Uterus (tissue), 4 donors: ENCODE measurements around the gene EVC2. TPM values are rescaled to one million over a fixed set of nuclear protein-coding genes. Genes with fewer than 3 reads are reported as not detected.

Experiments used
- DNase-seq, 2 donors: peaks; one replicate each; pipeline ENCODE4 v3.0.0-alpha.2; 2019 to 2020
- H3K27ac ChIP-seq, 2 donors: fragments of 200-600 bp; sonication (generic); 1 replicate in 1 of 2; 2 replicates in 1 of 2; pipeline ENCODE4 v1.5.1; 2016 to 2018
- H3K27me3 ChIP-seq, 2 donors: fragments of 200-600 bp; sonication (generic); one replicate each; pipeline ENCODE4 v1.5.1; 2018 to 2019; ENCODE audit warnings: control low read depth in 1 of 2
- H3K36me3 ChIP-seq, 2 donors: fragments of 200-600 bp; sonication (generic); one replicate each; pipeline ENCODE4 v1.5.1; 2019; ENCODE audit warnings: control low read depth in 1 of 2
- H3K4me1 ChIP-seq, 2 donors: fragments of 200-600 bp; sonication (generic); one replicate each; pipeline ENCODE4 v1.5.1; 2018 to 2019; ENCODE audit warnings: control low read depth in 1 of 2
- H3K4me3 ChIP-seq, 2 donors: fragments of 200-600 bp; sonication (generic); 1 replicate in 1 of 2; 2 replicates in 1 of 2; pipeline ENCODE4 v1.5.1; 2018 to 2019; ENCODE audit warnings: mild to moderate bottlenecking in 1 of 2
- H3K9me3 ChIP-seq, 2 donors: fragments of 200-600 bp; sonication (generic); one replicate each; pipeline ENCODE4 v1.5.1; 2019; ENCODE audit warnings: control low read depth in 1 of 2
- POLR2A ChIP-seq, 2 donors: fragments of 450-650 bp; IDR thresholded peaks; one replicate each; pipeline ENCODE4 v1.6.1; 2016; ENCODE audit warnings: antibody characterized with exemption in 2 of 2, mild to moderate bottlenecking in 1 of 2, moderate library complexity in 1 of 2
- intact Hi-C: fragments of 100-400 bp; cut with DNase I; formaldehyde crosslinking; loops from one replicate; pipeline ENCODE4 v1.15.1; 2023; ENCODE audit warnings: low total_unique reads
- total RNA-seq, 4 donors: library from RNA; depleted of rRNA in 3 of 4; stranded (reverse); fragments of >200 nt in 3 of 4; gene quantifications; one replicate each; pipeline versions ENCODE4 v1.1.0 to v1.2.4, GENCODE V29; 2014 to 2023
- TF ChIP-seq, protein P1 (sequence below), 4 experiments: fragments of 200-600 bp in 2 of 4; fragments of 450-650 bp in 2 of 4; sonication (generic) in 2 of 4; IDR thresholded peaks; one replicate each; pipeline ENCODE4 v1.5.1; 2016 to 2019; ENCODE audit warnings: antibody characterized with exemption in 4 of 4, mild to moderate bottlenecking in 2 of 4, moderate library complexity in 1 of 4
- donor health status: DM: yes; HTN: yes; CAD: no.

The EVC2 gene
- total RNA-seq, 4 donors from 2014 or later: 5.6 to 21.8 (median 14.8) TPM

DNA sequence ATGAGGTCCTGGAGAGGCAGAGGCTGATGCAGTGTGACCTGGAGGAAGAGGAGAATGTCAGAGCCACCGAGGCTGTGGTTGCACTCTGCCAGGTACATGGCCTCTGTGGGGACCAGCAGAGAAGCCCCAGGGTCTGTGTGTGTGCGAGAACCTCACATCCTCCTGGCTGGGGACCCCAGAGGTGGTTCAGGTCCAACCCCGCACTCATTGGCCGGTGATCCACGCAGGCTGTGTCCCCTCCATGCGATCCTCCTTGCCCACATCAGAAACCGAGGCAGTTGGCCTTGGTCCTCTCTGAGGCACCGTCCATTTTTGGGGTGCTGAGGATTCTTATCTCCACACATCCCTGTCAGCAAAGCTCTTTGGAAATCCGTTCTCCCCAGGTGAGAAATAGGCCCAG lies 47.9 kb upstream of the EVC2 start:
- no peaks in the 10 kb centered on the region for H3K27me3 ChIP-seq
- no peaks in the 10 kb centered on the region for H3K9me3 ChIP-seq
- intact Hi-C loops: no loop called here
- no peak for DNase-seq
- TF ChIP-seq, protein P1, sequence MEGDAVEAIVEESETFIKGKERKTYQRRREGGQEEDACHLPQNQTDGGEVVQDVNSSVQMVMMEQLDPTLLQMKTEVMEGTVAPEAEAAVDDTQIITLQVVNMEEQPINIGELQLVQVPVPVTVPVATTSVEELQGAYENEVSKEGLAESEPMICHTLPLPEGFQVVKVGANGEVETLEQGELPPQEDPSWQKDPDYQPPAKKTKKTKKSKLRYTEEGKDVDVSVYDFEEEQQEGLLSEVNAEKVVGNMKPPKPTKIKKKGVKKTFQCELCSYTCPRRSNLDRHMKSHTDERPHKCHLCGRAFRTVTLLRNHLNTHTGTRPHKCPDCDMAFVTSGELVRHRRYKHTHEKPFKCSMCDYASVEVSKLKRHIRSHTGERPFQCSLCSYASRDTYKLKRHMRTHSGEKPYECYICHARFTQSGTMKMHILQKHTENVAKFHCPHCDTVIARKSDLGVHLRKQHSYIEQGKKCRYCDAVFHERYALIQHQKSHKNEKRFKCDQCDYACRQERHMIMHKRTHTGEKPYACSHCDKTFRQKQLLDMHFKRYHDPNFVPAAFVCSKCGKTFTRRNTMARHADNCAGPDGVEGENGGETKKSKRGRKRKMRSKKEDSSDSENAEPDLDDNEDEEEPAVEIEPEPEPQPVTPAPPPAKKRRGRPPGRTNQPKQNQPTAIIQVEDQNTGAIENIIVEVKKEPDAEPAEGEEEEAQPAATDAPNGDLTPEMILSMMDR (IDR thresholded peaks at IDR 0.05): no peak
- TF ChIP-seq POLR2A (IDR thresholded peaks at IDR 0.05): no peak
- H3K27ac ChIP-seq: no peak overlapping the region
- no peaks in the 10 kb centered on the region for H3K36me3 ChIP-seq
- H3K4me3 ChIP-seq: no peak overlapping the region
- no peaks in the 10 kb centered on the region for H3K4me1 ChIP-seq

DNA sequence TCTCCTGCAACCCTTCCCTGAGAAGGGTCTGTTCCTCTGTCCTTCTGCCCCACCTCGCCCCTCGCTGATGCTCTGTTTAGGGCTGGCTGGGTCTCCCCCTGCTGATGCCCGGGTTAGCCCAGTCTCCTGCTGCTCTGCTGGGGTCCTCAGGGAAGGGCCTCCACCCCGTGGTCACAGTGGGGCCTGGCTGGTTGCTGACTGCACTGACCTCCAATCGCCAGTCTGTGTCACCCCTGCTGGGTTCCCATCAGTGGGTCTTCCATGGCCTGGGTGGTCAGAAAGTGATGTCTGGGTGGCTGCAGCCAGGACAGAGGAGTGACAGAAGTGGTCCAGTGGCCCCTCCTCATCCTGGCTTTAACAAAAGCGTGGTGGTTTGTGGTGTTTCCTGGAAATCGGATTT lies 47.3 kb upstream of the EVC2 start:
- Histone ChIP-seq H3K4me3 (no peak overlapping the region), H3K36me3 (no peaks in the 10 kb centered on the region), H3K27ac (no peak overlapping the region), H3K9me3 (no peaks in the 10 kb centered on the region), H3K4me1 (no peaks in the 10 kb centered on the region), H3K27me3 (no peaks in the 10 kb centered on the region)
- DNase-seq: no peak
- intact Hi-C loops: no loop called here
- TF ChIP-seq, protein P1 (IDR thresholded peaks at IDR 0.05): no peak

DNA sequence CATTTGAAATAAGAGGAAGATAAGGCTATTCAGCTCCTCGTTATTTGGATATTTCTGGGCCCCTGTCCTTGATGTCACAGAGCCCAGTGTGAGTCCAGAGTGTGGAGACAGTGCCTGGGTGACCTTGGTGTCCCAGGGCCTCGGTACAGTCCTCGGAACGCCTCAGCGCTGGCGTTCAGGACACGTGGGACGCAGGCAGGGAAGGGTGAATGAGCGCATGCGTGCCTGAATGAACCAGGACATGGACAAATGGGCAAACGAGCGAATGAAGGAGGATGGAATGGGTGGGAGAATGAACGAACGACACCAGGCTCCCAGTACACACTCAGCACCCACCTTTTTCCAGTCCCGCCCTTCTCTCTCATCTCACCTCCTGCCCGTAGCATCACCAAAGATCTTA lies 46.8 kb upstream of the EVC2 start:
- H3K4me1 ChIP-seq: no peaks in the 10 kb centered on the region
- TF ChIP-seq POLR2A (IDR thresholded peaks at IDR 0.05): no peak
- TF ChIP-seq, protein P1 (IDR thresholded peaks at IDR 0.05): no peak
- H3K27me3 ChIP-seq: no peaks in the 10 kb centered on the region
- H3K9me3 ChIP-seq: no peaks in the 10 kb centered on the region
- no peaks in the 10 kb centered on the region for H3K36me3 ChIP-seq
- H3K27ac ChIP-seq: no peak overlapping the region
- H3K4me3 ChIP-seq: no peak overlapping the region
- intact Hi-C loops: no loop called here
- DNase-seq: no peak

DNA sequence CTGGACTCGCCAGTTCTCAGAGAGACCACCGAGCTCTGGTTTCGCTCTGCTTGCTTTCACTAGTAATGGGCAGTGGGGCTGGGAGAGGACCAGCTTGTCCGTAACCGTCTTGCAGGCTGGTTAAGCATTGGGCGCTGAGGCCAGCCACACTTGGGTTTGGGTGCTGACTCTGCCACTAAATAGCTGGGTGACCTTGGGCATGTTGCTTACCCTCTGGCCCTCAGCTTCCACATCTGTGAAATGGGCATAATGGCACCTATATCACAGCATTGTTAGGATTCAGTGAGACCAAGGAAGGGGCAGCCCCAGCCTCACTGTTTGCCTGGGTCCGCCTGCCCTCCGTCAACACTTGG lies 46.1 kb upstream of the EVC2 start:
- Histone ChIP-seq H3K9me3 (no peaks in the 10 kb centered on the region), H3K4me1 (no peaks in the 10 kb centered on the region), H3K36me3 (no peaks in the 10 kb centered on the region), H3K4me3 (no peak overlapping the region), H3K27ac (no peak overlapping the region), H3K27me3 (no peaks in the 10 kb centered on the region)
- DNase-seq: no peak
- TF ChIP-seq, protein P1 (IDR thresholded peaks at IDR 0.05): no peak
- TF ChIP-seq POLR2A (IDR thresholded peaks at IDR 0.05): no peak
- intact Hi-C loops: no loop called here

DNA sequence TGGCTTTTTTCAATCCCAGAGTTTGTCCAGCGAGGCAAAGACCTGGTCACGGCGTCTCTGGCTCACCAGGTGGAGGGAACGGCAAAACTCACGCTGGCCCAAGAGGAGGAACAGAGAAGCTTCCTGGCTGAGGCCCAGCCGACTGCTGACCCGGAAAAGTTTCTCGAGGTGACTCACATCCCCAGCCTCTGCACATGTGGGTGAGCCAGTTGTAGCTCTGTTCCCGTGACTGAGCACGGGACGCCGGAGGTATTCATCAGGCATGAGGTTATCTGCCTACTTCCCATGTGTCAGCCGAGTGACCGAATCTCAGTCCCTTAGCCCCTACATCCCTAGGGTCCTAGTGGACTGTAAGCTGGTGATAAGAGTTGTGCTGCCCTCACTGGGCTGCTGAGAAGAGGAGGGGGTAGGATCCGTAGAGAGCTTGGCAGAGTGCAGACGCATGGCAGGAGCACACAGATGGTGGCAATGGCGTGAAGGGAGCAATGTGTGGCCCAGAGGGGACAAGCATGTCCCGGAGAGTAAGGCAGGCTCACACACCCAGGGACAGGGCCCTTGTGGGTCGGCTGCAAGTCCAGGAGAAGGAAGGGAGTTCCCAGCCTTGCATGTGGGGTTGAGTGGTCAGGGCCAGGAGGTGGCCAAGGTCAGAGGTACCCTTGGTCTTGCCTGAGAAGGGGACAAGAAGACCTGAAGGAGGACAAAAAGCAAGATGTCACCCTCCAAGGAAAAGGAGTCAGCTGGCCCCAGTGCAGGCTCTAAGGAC lies 45.6 kb upstream of the EVC2 start:
- H3K36me3 ChIP-seq: no peaks in the 10 kb centered on the region
- no peaks in the 10 kb centered on the region for H3K4me1 ChIP-seq
- H3K4me3 ChIP-seq: no peak overlapping the region
- TF ChIP-seq POLR2A (IDR thresholded peaks at IDR 0.05): no peak
- TF ChIP-seq, protein P1 (IDR thresholded peaks at IDR 0.05): no peak
- H3K9me3 ChIP-seq: no peaks in the 10 kb centered on the region
- H3K27ac ChIP-seq: no peak overlapping the region
- H3K27me3 ChIP-seq: no peaks in the 10 kb centered on the region
- intact Hi-C loops: no loop called here
- DNase-seq: peak in 1 of 2 donors; percentile 43
